NCI-H748 (cell line): ENCODE results near the gene PALB2.

Source experiments
- DNase-seq: peaks from one replicate; lab custom pipeline; 2025; ENCODE audit not compliant: unreplicated experiment; lab: John Stamatoyannopoulos, UW

PALB2 gene

DNA sequence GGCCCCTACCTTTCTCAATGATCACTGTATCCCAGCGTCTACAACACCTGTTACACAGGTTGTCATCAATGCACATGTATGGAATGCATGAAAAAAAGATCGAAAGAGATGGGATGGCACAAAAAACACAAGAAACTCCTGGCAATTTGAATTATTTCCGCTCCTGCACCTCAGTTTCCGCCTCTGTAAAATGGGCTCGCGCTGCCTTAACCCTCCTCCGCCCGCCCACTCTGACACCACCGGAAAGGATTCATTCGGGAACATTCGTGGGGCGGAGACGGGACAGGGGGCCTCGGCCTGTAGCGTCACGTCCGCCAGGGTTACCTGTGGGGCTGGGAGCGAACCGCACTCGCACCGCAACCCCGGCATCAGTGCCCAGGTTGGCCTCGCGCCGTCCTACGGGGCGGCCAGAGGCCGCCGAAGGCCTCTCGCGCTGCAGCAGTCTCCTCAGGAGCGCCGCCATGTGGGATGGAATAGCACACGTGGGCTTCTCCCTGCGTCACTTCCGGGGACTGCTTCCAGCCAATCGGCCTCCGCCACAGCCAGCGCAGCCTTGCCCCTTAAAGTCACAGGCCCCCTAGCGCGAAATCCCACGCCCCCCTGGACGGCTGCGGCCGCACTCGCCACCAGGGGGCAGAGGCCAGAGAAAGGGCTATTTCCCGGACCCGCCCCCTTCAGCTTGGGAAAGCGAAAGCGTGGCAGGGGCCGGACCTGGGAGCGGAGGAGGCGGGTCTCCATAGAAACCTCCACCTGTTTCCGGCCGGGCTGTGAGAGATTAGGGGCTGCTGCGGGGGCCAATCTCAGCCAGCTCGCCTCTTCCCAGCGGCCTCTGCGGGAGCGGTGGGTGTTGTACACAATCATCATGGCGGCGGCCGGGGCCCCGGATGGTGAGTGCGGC lies 84.0 kb downstream of the PALB2 start, which contains the start of the genes EARS2 and UBFD1:
TSS of gene EARS2 (minus strand) at position 470 of the 898 bp plus-strand sequence. CDS start at position 463, 7 bp downstream.
TSS of gene UBFD1 (plus strand) at position 847 of the 898 bp plus-strand sequence. CDS start at position 863, 16 bp downstream.
- peak; percentile 99 for DNase-seq

DNA sequence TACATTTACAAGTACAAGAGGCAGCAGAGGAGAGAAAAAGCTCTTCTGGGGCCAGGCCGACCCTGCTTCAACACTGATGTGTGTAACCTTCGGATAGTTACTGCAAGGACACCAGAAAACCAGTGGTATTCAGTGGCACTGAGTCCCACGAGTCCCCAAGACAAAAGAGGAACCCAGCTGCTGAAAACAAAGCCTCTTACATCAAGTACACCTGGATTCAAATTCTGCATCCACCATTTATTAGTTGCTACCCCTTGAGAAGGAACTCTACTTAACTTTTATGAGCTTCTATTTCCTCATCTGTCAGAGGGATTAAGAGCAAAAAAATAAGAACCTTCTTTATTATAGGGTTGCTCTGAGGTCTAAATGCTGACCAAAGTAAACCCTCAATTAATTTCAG lies 86.6 kb downstream of the PALB2 start:
- no peak for DNase-seq
